HFF-Myc (cell line): ENCODE measurements around the gene WIPF2.
"Not testable (repeated sequence)": the region's sequence is repeated elsewhere in the genome, so short reads cannot be mapped to it uniquely, and the experiment has no call there.

Source experiments
- DNase-seq: peaks from one replicate; pipeline ENCODE4 v3.0.0-alpha.2; 2011; ENCODE audit warnings: low read depth; ENCODE audit errors: extremely low read depth
- H3K4me3 ChIP-seq: replicated peaks from 2 replicates; pipeline ENCODE4 v1.5.1; 2011; ENCODE audit warnings: low read depth, mild to moderate bottlenecking, control low read depth, low read length
- TF ChIP-seq, protein P1 (sequence below): IDR thresholded peaks from 2 replicates; pipeline ENCODE4 v1.5.1; 2012; ENCODE audit warnings: mild to moderate bottlenecking, low read depth, low read length, control low read depth; ENCODE audit errors: missing control alignments

The WIPF2 gene

GRCh38 chr17:40209404-40210093 is 9.6 kb upstream of the WIPF2 start:
- DNase-seq: no peak
- no peak overlapping the region for H3K4me3 ChIP-seq
- TF ChIP-seq, protein P1, sequence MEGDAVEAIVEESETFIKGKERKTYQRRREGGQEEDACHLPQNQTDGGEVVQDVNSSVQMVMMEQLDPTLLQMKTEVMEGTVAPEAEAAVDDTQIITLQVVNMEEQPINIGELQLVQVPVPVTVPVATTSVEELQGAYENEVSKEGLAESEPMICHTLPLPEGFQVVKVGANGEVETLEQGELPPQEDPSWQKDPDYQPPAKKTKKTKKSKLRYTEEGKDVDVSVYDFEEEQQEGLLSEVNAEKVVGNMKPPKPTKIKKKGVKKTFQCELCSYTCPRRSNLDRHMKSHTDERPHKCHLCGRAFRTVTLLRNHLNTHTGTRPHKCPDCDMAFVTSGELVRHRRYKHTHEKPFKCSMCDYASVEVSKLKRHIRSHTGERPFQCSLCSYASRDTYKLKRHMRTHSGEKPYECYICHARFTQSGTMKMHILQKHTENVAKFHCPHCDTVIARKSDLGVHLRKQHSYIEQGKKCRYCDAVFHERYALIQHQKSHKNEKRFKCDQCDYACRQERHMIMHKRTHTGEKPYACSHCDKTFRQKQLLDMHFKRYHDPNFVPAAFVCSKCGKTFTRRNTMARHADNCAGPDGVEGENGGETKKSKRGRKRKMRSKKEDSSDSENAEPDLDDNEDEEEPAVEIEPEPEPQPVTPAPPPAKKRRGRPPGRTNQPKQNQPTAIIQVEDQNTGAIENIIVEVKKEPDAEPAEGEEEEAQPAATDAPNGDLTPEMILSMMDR: no peak

GRCh38 chr17:40213914-40214313 is 5.2 kb upstream of the WIPF2 start:
- H3K4me3 ChIP-seq, DNase-seq: not testable (repeated sequence)

- H3K4me3 ChIP-seq: peak overlapping the region; percentile 75; the same call in 1 of the 2 replicates
- DNase-seq: no peak
- TF ChIP-seq, protein P1: no peak
Observed at GRCh38 chr17:40218006-40218739, 931 bp upstream of the WIPF2 start.

DNA sequence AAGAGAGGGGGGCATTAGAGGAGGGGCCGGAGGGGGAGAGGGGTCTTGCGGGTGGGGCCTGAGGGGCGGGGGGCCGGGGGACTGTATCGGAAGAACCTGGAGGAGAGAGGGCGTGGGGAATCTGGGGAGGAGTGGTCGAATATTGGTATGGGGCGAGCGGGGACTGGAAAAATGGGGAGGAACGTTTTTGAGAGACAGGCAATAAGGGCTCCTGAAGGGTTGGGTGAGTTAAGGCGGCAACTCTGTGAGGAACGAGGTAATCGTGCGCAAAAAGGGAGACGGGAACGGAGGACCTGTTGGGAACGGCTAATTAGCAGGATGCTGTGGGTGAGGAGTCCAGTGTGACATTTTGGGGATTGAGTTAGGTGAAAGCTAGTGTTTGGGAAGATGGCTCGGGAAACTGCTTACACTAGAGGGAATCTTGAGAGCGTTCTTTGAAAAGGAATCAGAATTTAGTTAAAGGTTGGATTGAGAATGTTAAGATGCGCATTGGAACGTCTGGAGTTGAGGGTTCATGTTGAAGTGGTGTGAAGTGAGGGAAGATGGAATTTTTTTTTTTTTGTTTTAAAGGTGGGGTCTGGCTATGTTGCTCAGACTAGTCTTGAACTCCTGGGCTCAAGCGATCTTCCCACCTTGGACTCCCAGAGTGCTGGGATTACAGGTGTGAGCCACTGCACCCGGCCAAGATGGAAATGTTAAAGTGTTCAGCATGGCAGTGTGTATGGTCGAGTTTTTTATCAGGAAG is 662 bp downstream of the WIPF2 start:
- H3K4me3 ChIP-seq: peak overlapping the region; percentile 75
- DNase-seq: no peak

DNA sequence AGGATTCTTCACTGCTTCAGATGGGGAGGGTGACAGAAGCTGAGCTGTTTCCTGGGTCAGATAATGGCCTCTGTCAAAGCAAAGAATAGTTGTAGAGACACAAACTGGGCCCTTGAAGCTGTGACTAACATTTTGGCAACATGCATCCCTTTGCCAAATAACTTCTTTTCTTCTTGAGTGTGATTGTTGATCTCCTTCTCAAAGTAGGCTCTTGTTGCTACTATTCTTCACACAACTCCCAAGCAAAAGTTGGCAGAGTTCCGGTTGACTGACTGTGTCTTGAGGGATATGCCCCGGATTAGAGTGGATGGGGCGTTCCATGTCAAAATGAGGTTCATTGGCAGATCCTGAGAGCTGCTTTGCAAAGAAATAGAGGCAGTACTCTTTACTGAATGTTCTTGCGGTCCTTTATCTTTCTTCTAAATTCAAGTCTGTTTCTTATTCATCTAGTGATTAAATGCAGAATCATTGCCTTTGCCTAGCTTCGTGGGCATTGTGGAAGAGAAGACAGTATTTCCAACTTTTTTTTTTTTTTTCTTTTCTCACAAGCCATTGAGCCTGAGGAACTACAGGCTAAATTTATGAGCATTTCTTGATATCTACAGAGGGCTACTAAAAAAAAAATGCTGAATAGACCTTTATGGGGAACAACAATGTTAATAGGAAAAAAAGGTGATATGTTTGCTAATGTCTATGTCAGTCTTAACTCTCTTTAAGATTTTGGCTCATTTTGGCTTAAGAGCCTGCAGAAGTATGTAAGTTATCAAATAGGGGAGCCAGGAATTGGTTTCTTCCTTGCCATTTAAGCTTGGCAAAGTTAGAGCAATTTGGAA is 5.8 kb downstream of the WIPF2 start:
- no peak overlapping the region for H3K4me3 ChIP-seq
- no peak for DNase-seq
- TF ChIP-seq, protein P1: no peak

More for the DNA sequence above, 662 bp downstream of the WIPF2 start:
- TF ChIP-seq, protein P1: no peak

DNA sequence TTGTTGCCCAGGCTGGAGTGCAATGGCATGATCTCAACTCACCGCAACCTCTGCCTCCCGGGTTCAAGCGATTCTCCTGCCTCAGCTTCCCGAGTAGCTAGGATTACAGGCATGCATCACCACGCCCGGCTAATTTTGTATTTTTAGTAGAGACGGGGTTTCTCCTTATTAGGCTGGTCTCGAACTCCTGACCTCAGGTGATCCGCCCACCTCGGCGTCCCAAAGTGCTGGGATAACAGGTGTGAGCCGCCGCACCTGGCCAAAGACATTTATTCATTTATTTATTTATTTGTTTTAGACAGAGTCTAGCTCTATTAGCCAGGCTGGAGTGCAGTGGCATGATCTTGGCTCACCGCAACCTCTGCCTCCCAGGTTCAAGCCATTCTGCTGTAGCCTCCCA is 10.0 kb downstream of the WIPF2 start:
- not testable (repeated sequence) for H3K4me3 ChIP-seq, DNase-seq

DNA sequence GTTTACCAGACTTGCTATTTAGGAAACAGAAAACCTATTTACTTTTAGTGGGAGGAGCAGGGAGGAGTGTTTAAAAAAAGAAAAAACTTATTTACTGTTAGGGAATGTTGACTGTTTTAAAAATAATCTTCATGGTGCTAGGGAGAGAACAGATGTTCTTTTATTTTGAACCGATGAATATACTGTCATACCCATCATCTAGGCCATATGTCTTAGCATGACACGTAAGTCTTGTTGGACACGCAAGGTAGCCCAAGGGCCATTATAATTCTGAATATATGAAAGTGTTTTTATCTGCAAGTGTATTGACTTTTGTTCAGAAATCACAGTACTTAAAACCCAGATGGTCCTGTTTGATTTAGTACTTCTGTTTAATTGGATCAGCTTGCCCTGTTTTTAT is 11.6 kb downstream of the WIPF2 start:
- TF ChIP-seq, protein P1: no peak
- H3K4me3 ChIP-seq: no peak overlapping the region
- DNase-seq: no peak

- DNase-seq, H3K4me3 ChIP-seq: not testable (repeated sequence)
Observed at GRCh38 chr17:40231928-40232327, 12.8 kb downstream of the WIPF2 start.
